ENCODE measurements around the gene GJA3. TPM values are rescaled to one million over a fixed set of nuclear protein-coding genes. Genes with fewer than 3 reads are reported as not detected.

The GJA3 gene
- total RNA-seq, 1 experiment from 2014 or later, result 0.92 TPM

DNA sequence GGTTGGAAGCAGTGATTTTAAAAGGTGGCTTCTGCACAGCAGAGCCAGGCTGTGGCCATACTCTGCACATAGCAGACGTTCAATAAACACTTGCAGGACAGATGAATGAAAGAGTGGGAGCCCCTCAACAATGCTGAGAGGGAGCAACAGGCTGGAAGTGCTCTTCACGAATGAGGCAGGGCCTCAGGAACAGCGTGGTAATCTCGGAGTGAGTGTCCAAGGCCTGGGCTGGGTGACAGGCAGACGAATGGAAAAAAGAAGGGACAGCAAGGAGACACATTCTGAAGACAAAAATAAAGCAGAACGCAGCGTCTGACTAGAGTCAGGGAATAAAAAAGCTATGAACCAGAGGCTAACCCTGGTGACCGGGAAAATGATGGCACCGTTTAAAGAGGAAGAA lies 11.1 kb downstream of the GJA3 start:
- no peak overlapping the region; the same call in 1 of the 2 replicates for H3K14ac ChIP-seq (ENCODE audit: insufficient read depth, low read length)
- no peak overlapping the region for H4K8ac ChIP-seq (replicated peaks; ENCODE audit: insufficient read length, low read depth, low read length)
- H3K27ac Mint-ChIP-seq, result peak overlapping the region in 1 of 3 experiments; percentile 17; a peak in 1 of 7 replicates
- H3K56ac ChIP-seq (ENCODE audit: insufficient read length, low read depth, low read length), result no peak overlapping the region
- H2BK12ac ChIP-seq (ENCODE audit: insufficient read length, low read depth, low read length), result no peak overlapping the region
- WGBS (ENCODE audit: extremely low coverage, insufficient read length, low lambda C conversion rate), result no CpG with 5 or more reads among the region's 9 CpGs
- no peak overlapping the region for H2BK5ac ChIP-seq (ENCODE audit: insufficient read length, low read length)
- DNase-seq, result peak; percentile 4
- H3K4me2 ChIP-seq (ENCODE audit: insufficient read depth, insufficient read length, low read length), result no peak overlapping the region
- no peaks in the 10 kb centered on the region for H3K4me1 ChIP-seq (ENCODE audit: insufficient read depth, low read length)
- H3K27ac ChIP-seq (ENCODE audit: insufficient read length, low read depth, low read length), result no peak overlapping the region
- H3K79me1 ChIP-seq (ENCODE audit: insufficient read depth, low read depth, low read length, poor library complexity, severe bottlenecking), result no peaks in the 10 kb centered on the region
- H3K27me3 Mint-ChIP-seq (ENCODE audit: low read depth), result peaks cover 24% of the 10 kb centered on the region
- H3T11ph ChIP-seq (ENCODE audit: low read length), result no peak overlapping the region
- no peak overlapping the region for H3K4ac ChIP-seq (ENCODE audit: low read depth, low read length)
- H2AFZ ChIP-seq (ENCODE audit: low read length), result no peak overlapping the region
- H3K27me3 ChIP-seq (ENCODE audit: insufficient read depth, low read length), result no peaks in the 10 kb centered on the region
- H2BK20ac ChIP-seq (ENCODE audit: low read depth, low read length, poor library complexity, severe bottlenecking), result no peak overlapping the region
- TF ChIP-seq, protein P1, sequence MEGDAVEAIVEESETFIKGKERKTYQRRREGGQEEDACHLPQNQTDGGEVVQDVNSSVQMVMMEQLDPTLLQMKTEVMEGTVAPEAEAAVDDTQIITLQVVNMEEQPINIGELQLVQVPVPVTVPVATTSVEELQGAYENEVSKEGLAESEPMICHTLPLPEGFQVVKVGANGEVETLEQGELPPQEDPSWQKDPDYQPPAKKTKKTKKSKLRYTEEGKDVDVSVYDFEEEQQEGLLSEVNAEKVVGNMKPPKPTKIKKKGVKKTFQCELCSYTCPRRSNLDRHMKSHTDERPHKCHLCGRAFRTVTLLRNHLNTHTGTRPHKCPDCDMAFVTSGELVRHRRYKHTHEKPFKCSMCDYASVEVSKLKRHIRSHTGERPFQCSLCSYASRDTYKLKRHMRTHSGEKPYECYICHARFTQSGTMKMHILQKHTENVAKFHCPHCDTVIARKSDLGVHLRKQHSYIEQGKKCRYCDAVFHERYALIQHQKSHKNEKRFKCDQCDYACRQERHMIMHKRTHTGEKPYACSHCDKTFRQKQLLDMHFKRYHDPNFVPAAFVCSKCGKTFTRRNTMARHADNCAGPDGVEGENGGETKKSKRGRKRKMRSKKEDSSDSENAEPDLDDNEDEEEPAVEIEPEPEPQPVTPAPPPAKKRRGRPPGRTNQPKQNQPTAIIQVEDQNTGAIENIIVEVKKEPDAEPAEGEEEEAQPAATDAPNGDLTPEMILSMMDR (conservative IDR thresholded peaks at IDR 0.05), result no peak
- no peak overlapping the region for H4K91ac ChIP-seq (ENCODE audit: insufficient read length, low read depth, low read length)
- no peak overlapping the region for H2BK15ac ChIP-seq (ENCODE audit: low read depth, low read length)
- H3K4me3 Mint-ChIP-seq, result no peak overlapping the region
- H3K9ac ChIP-seq (ENCODE audit: extremely low read depth, insufficient read length, low read length), result no peak overlapping the region
- H3K23me2 ChIP-seq (ENCODE audit: insufficient read length, low read depth, low read length, poor library complexity, severe bottlenecking), result no peaks in the 10 kb centered on the region
- no peak overlapping the region for H4K5ac ChIP-seq (ENCODE audit: insufficient read length, low read depth, low read length)
- H3K4me1 Mint-ChIP-seq, result peaks cover 2 to 6% of the 10 kb centered on the region in 2 experiments; a peak in 3 of 4 replicates
- H3K23ac ChIP-seq (ENCODE audit: insufficient read length, low read depth, low read length), result no peak overlapping the region
- no peak overlapping the region for H2AK5ac ChIP-seq (ENCODE audit: insufficient read length, low read length)
- H3K18ac ChIP-seq (ENCODE audit: insufficient read length, low read depth, low read length), result no peak overlapping the region
- no peaks in the 10 kb centered on the region for H4K20me1 ChIP-seq (ENCODE audit: control insufficient read depth, insufficient read depth, insufficient read length)
- no peaks in the 10 kb centered on the region for H3K79me2 ChIP-seq (ENCODE audit: insufficient read depth, low read length)
- no peak overlapping the region for H2BK120ac ChIP-seq (ENCODE audit: low read depth, low read length, poor library complexity, severe bottlenecking)
- no peaks in the 10 kb centered on the region; a peak in 1 of 7 replicates for H3K36me3 Mint-ChIP-seq (ENCODE audit: insufficient read depth in 1 of 3, low read depth in 3 of 3)
- H3K9me3 Mint-ChIP-seq, result no peaks in the 10 kb centered on the region; a peak in 1 of 5 replicates
- H3K9me3 ChIP-seq (ENCODE audit: control insufficient read depth, low read depth, low read length), result no peaks in the 10 kb centered on the region
